ENCODE data around the gene DDT. TPM values are rescaled to one million over a fixed set of nuclear protein-coding genes. Genes with fewer than 3 reads are reported as not detected.
"Not testable (repeated sequence)": the region's sequence is repeated elsewhere in the genome, so short reads cannot be mapped to it uniquely, and the experiment has no call there.

DDT gene
- total and polyA plus RNA-seq, 10 of the 15 experiments (the other 5 are each of a cell fraction or from before 2014, with no cell fraction given): 25.1 to 408 (median 202) TPM

DNA sequence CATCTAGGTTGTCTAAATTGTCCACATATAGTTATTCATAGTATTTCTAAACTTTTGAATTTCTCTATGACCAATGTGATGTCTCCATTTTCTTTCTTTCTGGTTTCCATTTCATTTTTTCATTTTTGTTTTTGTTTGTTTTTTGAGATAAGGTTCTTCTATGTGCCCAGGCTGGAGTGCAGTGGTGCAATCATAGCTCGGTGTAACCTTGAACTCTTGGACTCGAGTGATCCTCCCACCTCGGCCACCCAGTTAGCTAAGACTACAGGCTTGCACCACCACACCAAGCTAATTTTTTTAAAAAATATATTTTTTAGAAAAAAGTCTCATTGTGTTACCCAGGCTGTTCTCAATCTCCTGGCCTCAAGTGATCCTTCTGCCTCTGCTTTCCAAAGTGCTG is 22.9 kb upstream of the DDT start:
- ATAC-seq (no peak), DNase-seq (ENCODE audit: low read depth, low spot score) (no peak), FAIRE-seq (no peak)
- H3K4me2 ChIP-seq (ENCODE audit: control insufficient read depth, insufficient read depth): no peak overlapping the region
- no peaks in the 10 kb centered on the region for H3K9me3 ChIP-seq (replicated peaks; ENCODE audit: control insufficient read depth, insufficient read depth, low read length)
- SMC1A ChIA-PET (ENCODE audit: uncharacterized antibody, unreplicated experiment): no interaction called here
- H3K4me3 ChIP-seq: no peak overlapping the region
- H3K9ac ChIP-seq (ENCODE audit: control insufficient read depth, insufficient read depth, low read length): no peak overlapping the region
- no peak overlapping the region for H2AFZ ChIP-seq (ENCODE audit: control insufficient read depth, low read depth, low read length)
- H3K27me3 ChIP-seq (replicated peaks in 1 of 2; ENCODE audit: control insufficient read depth in 2 of 2, insufficient read depth in 2 of 2, low read length in 1 of 2): no peaks in the 10 kb centered on the region
- CTCF ChIA-PET: no interaction called here
- TF ChIP-seq SUPT20H (IDR thresholded peaks at IDR 0.05; ENCODE audit: borderline replicate concordance, control insufficient read depth, low read depth, low read length): no peak
- no peak for TF ChIP-seq TCF12 (IDR thresholded peaks at IDR 0.05; ENCODE audit: low read depth, low read length)
- TF ChIP-seq DPF2 (IDR thresholded peaks at IDR 0.05): no peak
- TF ChIP-seq TBL1XR1 (IDR thresholded peaks at IDR 0.05; ENCODE audit: low read depth, low read length): no peak
- no peaks in the 10 kb centered on the region for H3K4me1 ChIP-seq (ENCODE audit: control insufficient read depth, insufficient read depth, low read length)
- H3K27ac ChIP-seq (ENCODE audit: control insufficient read depth, insufficient read depth): no peak overlapping the region
- no TSS peak for BruUV-seq (replicated peaks)
- 88% methylated on average over 3 of the region's 3 CpGs for WGBS (ENCODE audit: insufficient coverage, insufficient replicate concordance, low lambda C conversion rate, missing lambda C conversion rate)
- H4K20me1 ChIP-seq (ENCODE audit: control insufficient read depth, insufficient read depth): no peaks in the 10 kb centered on the region
- in situ Hi-C loops (cut with MboI) (no loop called here), intact Hi-C loops (cut with micrococcal nuclease; ENCODE audit: unreplicated experiment) (no loop called here)
- POLR2A ChIA-PET: no interaction called here
- RAD21 ChIA-PET (ENCODE audit: unreplicated experiment): no interaction called here
- H3K36me3 ChIP-seq (ENCODE audit: control insufficient read depth in 2 of 2, insufficient read depth in 2 of 2, low read length in 1 of 2): no peaks in the 10 kb centered on the region
- H3K79me2 ChIP-seq (ENCODE audit: control insufficient read depth, insufficient read depth, low read length): no peaks in the 10 kb centered on the region

GRCh38 chr22:23993581-23994177 is 19.4 kb upstream of the DDT start:
- H3K9ac ChIP-seq (ENCODE audit: control insufficient read depth, insufficient read depth, low read length); H3K27ac ChIP-seq (ENCODE audit: control insufficient read depth, insufficient read depth); BruUV-seq (replicated peaks); H3K27me3 ChIP-seq (replicated peaks in 1 of 2; ENCODE audit: control insufficient read depth in 2 of 2, insufficient read depth in 2 of 2, low read length in 1 of 2); intact Hi-C loops (cut with micrococcal nuclease; ENCODE audit: unreplicated experiment); H3K4me2 ChIP-seq (ENCODE audit: control insufficient read depth, insufficient read depth); DNase-seq (ENCODE audit: low read depth, low spot score); RAD21 ChIA-PET (ENCODE audit: unreplicated experiment); in situ Hi-C loops (cut with MboI); CTCF ChIA-PET; H3K4me3 ChIP-seq; SMC1A ChIA-PET (ENCODE audit: uncharacterized antibody, unreplicated experiment); H3K9me3 ChIP-seq (replicated peaks; ENCODE audit: control insufficient read depth, insufficient read depth, low read length); H3K4me1 ChIP-seq (ENCODE audit: control insufficient read depth, insufficient read depth, low read length); H4K20me1 ChIP-seq (ENCODE audit: control insufficient read depth, insufficient read depth); H2AFZ ChIP-seq (ENCODE audit: control insufficient read depth, low read depth, low read length); H3K79me2 ChIP-seq (ENCODE audit: control insufficient read depth, insufficient read depth, low read length); FAIRE-seq; H3K36me3 ChIP-seq (ENCODE audit: control insufficient read depth in 2 of 2, insufficient read depth in 2 of 2, low read length in 1 of 2): not testable (repeated sequence)
- 28% methylated on average over 4 of the region's 4 CpGs for WGBS (ENCODE audit: insufficient coverage, insufficient replicate concordance, low lambda C conversion rate, missing lambda C conversion rate)
- peak; percentile 25; the same call in 1 of the 3 replicates for ATAC-seq
- POLR2A ChIA-PET: interaction anchor here (0.6 kb wide), 1 partner anchor 516 kb away, joined by 5 read pairs; no protein-coding TSS in a partner anchor

- BruUV-seq (replicated peaks); POLR2A ChIA-PET; H3K9me3 ChIP-seq (replicated peaks; ENCODE audit: control insufficient read depth, insufficient read depth, low read length); H2AFZ ChIP-seq (ENCODE audit: control insufficient read depth, low read depth, low read length); H3K27ac ChIP-seq (ENCODE audit: control insufficient read depth, insufficient read depth); in situ Hi-C loops (cut with MboI); H3K27me3 ChIP-seq (replicated peaks in 1 of 2; ENCODE audit: control insufficient read depth in 2 of 2, insufficient read depth in 2 of 2, low read length in 1 of 2); H3K36me3 ChIP-seq (ENCODE audit: control insufficient read depth in 2 of 2, insufficient read depth in 2 of 2, low read length in 1 of 2); H3K79me2 ChIP-seq (ENCODE audit: control insufficient read depth, insufficient read depth, low read length); H3K4me3 ChIP-seq; DNase-seq (ENCODE audit: low read depth, low spot score); H3K9ac ChIP-seq (ENCODE audit: control insufficient read depth, insufficient read depth, low read length); SMC1A ChIA-PET (ENCODE audit: uncharacterized antibody, unreplicated experiment); intact Hi-C loops (cut with micrococcal nuclease; ENCODE audit: unreplicated experiment); ATAC-seq; H4K20me1 ChIP-seq (ENCODE audit: control insufficient read depth, insufficient read depth); CTCF ChIA-PET; FAIRE-seq; H3K4me1 ChIP-seq (ENCODE audit: control insufficient read depth, insufficient read depth, low read length); H3K4me2 ChIP-seq (ENCODE audit: control insufficient read depth, insufficient read depth); RAD21 ChIA-PET (ENCODE audit: unreplicated experiment): not testable (repeated sequence)
- 45% methylated on average over 2 of the region's 2 CpGs for WGBS (ENCODE audit: insufficient coverage, insufficient replicate concordance, low lambda C conversion rate, missing lambda C conversion rate)
Measured at GRCh38 chr22:23993080-23993479, 18.8 kb upstream of the DDT start.

Data from GM12878 (cell line).